Measurements from ENCODE around the gene BOC.

DNA sequence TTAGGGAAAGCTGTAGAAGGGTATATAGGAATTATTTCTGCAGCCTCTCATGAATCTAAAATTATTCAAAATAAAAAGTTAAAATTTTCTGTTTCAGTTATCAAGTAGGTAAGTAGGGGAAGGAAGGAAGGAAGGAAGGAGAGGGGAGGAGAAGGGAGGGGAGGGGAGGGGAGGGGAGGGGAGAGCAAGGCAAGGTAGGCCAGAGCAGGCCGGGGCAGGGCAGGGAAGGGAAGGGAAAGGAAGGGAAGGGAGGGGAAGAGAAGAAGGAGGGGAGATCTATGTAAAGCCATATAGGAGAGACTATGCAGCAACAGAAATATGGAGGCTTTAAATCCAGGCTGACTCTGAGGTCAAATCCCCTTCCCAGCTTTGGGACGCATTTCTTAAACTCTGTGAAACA lies 38.3 kb upstream of the BOC start:
- TF ChIP-seq, protein P1, sequence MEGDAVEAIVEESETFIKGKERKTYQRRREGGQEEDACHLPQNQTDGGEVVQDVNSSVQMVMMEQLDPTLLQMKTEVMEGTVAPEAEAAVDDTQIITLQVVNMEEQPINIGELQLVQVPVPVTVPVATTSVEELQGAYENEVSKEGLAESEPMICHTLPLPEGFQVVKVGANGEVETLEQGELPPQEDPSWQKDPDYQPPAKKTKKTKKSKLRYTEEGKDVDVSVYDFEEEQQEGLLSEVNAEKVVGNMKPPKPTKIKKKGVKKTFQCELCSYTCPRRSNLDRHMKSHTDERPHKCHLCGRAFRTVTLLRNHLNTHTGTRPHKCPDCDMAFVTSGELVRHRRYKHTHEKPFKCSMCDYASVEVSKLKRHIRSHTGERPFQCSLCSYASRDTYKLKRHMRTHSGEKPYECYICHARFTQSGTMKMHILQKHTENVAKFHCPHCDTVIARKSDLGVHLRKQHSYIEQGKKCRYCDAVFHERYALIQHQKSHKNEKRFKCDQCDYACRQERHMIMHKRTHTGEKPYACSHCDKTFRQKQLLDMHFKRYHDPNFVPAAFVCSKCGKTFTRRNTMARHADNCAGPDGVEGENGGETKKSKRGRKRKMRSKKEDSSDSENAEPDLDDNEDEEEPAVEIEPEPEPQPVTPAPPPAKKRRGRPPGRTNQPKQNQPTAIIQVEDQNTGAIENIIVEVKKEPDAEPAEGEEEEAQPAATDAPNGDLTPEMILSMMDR (IDR thresholded peaks at IDR 0.05), result no peak
- TF ChIP-seq POLR2A (IDR thresholded peaks at IDR 0.05), result no peak
